Thoracic aorta (tissue), 2 donors: ENCODE measurements around the gene KRTAP1-4. TPM values are rescaled to one million over a fixed set of nuclear protein-coding genes. Genes with fewer than 3 reads are reported as not detected.
"Not testable (repeated sequence)": the region's sequence is repeated elsewhere in the genome, so short reads cannot be mapped to it uniquely, and the experiment has no call there.

ENCODE experiments used
- ATAC-seq: fragments of 150-250 bp; one replicate; pipeline ENCODE4 v1.8.0; 2017; ENCODE audit warnings: low read depth; ENCODE audit not compliant: insufficient number of reproducible peaks, low FRiP score
- DNase-seq: peaks from one replicate; pipeline ENCODE4 v3.0.0-alpha.2; 2020; ENCODE audit warnings: low spot score
- H3K27ac ChIP-seq, 2 donors: fragments of 200-600 bp; sonication (generic); 1 replicate in 1 of 2; 2 replicates in 1 of 2; pipeline ENCODE4 v1.5.1; 2016; ENCODE audit warnings: mild to moderate bottlenecking in 2 of 2, moderate library complexity in 2 of 2
- H3K27me3 ChIP-seq: fragments of 200-600 bp; sonication (generic); replicated peaks from 2 replicates; pipeline ENCODE4 v1.6.0; 2016; ENCODE audit warnings: mild to moderate bottlenecking; ENCODE audit not compliant: insufficient read depth
- H3K36me3 ChIP-seq: fragments of 200-600 bp; sonication (generic); one replicate; pipeline ENCODE4 v1.5.1; 2016
- H3K4me1 ChIP-seq, 2 donors: fragments of 200-600 bp; sonication (generic); 1 replicate in 1 of 2; 2 replicates in 1 of 2; pipeline versions ENCODE4 v1.5.1 to v1.6.0; 2016; ENCODE audit warnings: low read depth in 2 of 2, mild to moderate bottlenecking in 1 of 2; ENCODE audit not compliant: control insufficient read depth in 1 of 2
- H3K4me3 ChIP-seq: fragments of 200-600 bp; sonication (generic); 2 replicates; pipeline ENCODE4 v1.5.1; 2016; ENCODE audit warnings: mild to moderate bottlenecking
- H3K9me3 ChIP-seq: fragments of 200-600 bp; sonication (generic); 2 replicates; pipeline ENCODE4 v1.5.1; 2016
- CTCF ChIP-seq: fragments of 200-600 bp; sonication (generic); IDR thresholded peaks from one replicate; pipeline ENCODE4 v1.5.1; 2019; ENCODE audit warnings: antibody characterized with exemption
- total RNA-seq, 2 donors: library from RNA; depleted of rRNA; stranded (reverse); fragments of >200 nt; gene quantifications; one replicate each; pipeline versions ENCODE4 v1.1.0 to v1.2.3, GENCODE V29; 2016

Gene KRTAP1-4
- total RNA-seq, 2 donors from 2014 or later, result not detected

DNA sequence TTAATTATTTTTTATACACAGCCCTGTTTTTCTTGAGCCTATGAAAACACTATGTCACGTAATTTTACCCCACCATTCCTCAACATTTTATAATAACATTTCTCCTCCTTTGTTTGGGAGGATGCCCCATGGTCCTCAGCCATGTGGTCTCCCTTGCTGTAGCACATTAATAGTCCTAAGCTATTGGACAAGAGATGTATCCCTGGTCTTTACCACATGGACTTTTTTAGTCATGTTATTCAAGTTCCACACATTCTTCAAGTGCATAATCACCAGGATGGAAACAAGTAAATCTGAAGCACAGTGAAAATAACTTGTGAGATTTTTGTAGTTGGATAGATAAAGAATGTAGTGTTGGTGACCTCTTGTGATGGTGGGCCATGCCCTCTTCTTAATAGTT is 32.0 kb upstream of the KRTAP1-4 start:
- ATAC-seq (no peak), DNase-seq (no peak)
- peaks cover 23 to 33% of the 10 kb centered on the region in 2 donors for H3K4me1 ChIP-seq
- H3K36me3 ChIP-seq, result no peaks in the 10 kb centered on the region
- no peaks in the 10 kb centered on the region for H3K27me3 ChIP-seq
- H3K9me3 ChIP-seq, result no peaks in the 10 kb centered on the region
- peak overlapping the region; percentile 52 to 56 for H3K27ac ChIP-seq
- TF ChIP-seq CTCF, result no peak
- H3K4me3 ChIP-seq, result no peak overlapping the region

- H3K27me3 ChIP-seq, result no peaks in the 10 kb centered on the region
- TF ChIP-seq CTCF, result no peak
- no peaks in the 10 kb centered on the region for H3K36me3 ChIP-seq
- H3K27ac ChIP-seq, result peak within 1 kb of the TSS; percentile 52 to 56
- no peak within 1 kb of the TSS for H3K4me3 ChIP-seq
- no peak for ATAC-seq
- DNase-seq, result no peak
- H3K4me1 ChIP-seq, result peaks cover 23 to 33% of the 10 kb centered on the region in 2 donors
- H3K9me3 ChIP-seq, result no peaks in the 10 kb centered on the region
Observed at GRCh38 chr17:41060052-41060604, 30.1 kb upstream of the KRTAP1-4 start, which contains the start of gene KRTAP2-3. Gene KRTAP2-3 (minus strand): TSS chr17:41060114. CDS start chr17:41060050, 64 bp downstream.

- DNase-seq, H3K9me3 ChIP-seq, H3K36me3 ChIP-seq, H3K27me3 ChIP-seq, ATAC-seq, H3K27ac ChIP-seq, H3K4me3 ChIP-seq: not testable (repeated sequence)
- H3K4me1 ChIP-seq, result peaks cover 23 to 33% of the 10 kb centered on the region in 2 donors
Observed at GRCh38 chr17:41059276-41060051, 29.5 kb upstream of the KRTAP1-4 start.

DNA sequence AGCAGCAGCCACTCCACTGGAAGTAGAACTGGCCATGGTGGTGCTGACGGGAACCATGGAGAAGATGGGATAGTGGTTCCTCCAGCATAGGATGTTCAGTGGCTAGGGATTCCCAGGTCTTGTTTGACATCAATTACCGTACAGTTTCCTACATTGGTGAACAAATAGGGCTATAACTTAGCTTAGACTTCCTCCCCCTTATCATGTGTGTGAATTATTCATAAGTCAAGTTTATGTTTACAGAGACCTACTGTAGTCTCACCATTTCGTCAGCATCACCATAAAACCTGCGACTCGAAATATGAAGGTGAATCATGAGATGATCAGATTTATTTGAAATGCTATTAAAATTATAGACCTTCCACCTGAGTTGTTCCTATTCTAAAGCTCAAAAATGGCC is 28.7 kb upstream of the KRTAP1-4 start:
- H3K36me3 ChIP-seq, result no peaks in the 10 kb centered on the region
- no peak for DNase-seq
- no peak overlapping the region for H3K27ac ChIP-seq
- no peaks in the 10 kb centered on the region for H3K27me3 ChIP-seq
- no peaks in the 10 kb centered on the region for H3K9me3 ChIP-seq
- ATAC-seq, result no peak
- peaks cover 23 to 33% of the 10 kb centered on the region in 2 donors for H3K4me1 ChIP-seq
- no peak for TF ChIP-seq CTCF
- no peak overlapping the region for H3K4me3 ChIP-seq

DNA sequence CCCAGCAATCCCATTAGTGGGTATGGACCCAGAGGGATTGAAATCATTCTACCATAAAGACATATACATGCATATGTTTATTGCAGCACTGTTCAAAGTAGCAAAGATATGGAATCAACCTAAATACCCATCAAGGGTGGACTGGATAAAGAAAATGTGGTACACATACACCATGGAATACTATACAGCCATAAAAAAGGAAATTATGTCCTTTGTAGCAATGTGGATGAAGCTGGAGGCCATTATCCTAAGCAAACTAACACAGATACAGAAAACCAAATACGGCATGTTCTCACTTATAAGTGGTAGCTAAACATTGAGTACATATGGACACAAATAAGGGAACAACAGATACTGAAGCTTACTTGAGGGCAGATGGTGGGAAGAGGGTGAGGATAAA is 27.6 kb upstream of the KRTAP1-4 start:
- Histone ChIP-seq H3K9me3 (no peaks in the 10 kb centered on the region), H3K4me1 (peaks cover 17 to 27% of the 10 kb centered on the region in 2 donors), H3K27ac (no peak overlapping the region), H3K4me3 (no peak overlapping the region), H3K27me3 (no peaks in the 10 kb centered on the region), H3K36me3 (no peaks in the 10 kb centered on the region)
- no peak for DNase-seq
- TF ChIP-seq CTCF, result no peak
- ATAC-seq, result no peak

DNA sequence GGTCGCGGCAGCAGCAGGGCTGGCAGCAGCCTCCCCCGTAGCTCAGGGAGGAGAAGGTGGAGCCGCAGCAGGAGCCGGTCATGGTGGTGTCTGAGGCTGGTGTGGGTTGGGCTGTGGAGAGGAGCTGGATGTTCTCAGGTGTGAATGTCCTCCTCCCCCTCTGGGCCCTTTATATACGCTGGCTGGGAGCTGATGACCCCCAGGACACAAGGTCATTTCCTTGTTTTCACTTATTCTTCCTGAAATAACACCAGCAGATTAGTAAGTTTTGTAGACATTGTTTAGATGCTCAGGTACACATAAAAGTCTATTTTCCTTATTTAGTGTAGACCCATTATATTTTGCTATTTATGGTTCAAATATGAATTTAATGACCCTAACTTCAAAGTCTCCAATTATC is 25.1 kb upstream of the KRTAP1-4 start, which contains the start of gene KRTAP2-2:
Gene KRTAP2-2 (minus strand): TSS at position 101 of the 400 bp plus-strand sequence. CDS start 19 bp downstream, at position 82.
- not testable (repeated sequence) for H3K27me3 ChIP-seq, ATAC-seq, H3K27ac ChIP-seq, H3K4me1 ChIP-seq, H3K9me3 ChIP-seq, H3K36me3 ChIP-seq, DNase-seq, H3K4me3 ChIP-seq

DNA sequence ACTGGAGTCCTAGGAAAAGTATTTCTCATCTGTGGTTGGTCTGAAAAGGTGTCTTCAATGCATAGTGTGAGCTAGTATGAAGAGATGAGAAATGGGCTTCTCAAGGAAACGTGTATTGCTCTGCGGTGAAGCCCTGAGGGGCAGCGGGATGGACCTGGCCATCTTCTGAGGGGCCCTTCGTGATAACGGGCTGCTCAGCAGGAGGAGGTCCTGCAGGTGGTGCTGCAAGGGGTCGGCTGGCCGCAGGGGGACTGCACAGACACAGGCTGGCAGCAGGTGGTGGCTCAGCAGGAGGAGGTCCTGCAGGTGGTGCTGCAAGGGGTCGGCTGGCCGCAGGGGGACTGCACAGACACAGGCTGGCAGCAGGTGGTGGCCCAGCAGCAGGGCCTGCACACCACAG is 24.6 kb upstream of the KRTAP1-4 start:
- H3K27me3 ChIP-seq, H3K36me3 ChIP-seq, H3K9me3 ChIP-seq, ATAC-seq, H3K4me3 ChIP-seq, H3K27ac ChIP-seq, H3K4me1 ChIP-seq, DNase-seq: not testable (repeated sequence)
